NCI-H128 (cell line): Measurements from ENCODE around the gene CLPX.
"Not testable (repeated sequence)": the region's sequence is repeated elsewhere in the genome, so short reads cannot be mapped to it uniquely, and the experiment has no call there.

Experiments
- DNase-seq: peaks from one replicate; lab custom pipeline; 2025; ENCODE audit not compliant: unreplicated experiment; lab: John Stamatoyannopoulos, UW

The CLPX gene

DNA sequence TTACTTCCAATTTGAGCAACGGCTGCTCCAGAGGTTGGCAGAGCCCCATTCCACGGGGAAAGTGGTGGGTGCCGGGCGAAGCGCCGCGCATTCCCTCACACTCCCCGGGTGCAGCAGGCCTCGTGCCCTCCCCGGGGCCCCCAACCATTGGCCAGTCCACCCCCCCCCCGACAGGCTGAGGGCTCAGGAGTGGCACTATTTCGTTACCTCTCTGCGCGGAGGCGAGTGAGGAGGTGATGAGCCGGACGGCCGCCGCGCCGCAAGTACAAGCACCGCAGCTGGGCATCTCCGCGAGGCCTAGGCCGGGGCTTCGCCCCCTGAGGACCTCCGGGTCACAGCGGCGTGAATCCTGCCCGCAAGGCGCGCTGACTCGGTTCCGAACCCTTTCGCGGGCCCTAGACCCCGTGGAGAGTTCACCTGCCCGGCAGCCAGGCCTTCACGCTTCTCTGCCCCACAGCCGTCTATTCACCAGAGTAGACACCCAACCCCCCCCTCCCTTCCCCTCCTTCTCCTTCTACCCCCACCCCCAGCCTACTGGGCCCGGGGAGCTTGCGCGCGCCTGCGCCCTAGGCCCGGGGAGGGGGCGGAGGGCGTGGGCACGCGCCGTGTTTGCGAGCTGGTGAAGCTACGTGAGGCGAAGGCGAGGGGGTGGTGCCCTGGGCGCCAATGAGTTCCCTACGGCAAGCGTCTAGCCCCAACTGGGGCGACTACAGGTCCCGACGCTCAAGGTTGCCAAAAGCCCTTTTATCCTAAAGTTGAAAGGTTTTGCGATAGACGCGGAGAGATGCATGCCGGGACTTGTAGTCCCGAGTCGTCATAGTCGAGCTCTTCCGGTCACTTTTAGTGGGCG lies at the start of gene CLPX:
Gene CLPX (minus strand): TSS at position 475 of the 850 bp plus-strand sequence. CDS start 189 bp downstream, at position 286.
- peak; percentile 68 for DNase-seq

GRCh38 chr15:65233696-65234095 lies 48.6 kb upstream of the CLPX start:
- no peak for DNase-seq

DNA sequence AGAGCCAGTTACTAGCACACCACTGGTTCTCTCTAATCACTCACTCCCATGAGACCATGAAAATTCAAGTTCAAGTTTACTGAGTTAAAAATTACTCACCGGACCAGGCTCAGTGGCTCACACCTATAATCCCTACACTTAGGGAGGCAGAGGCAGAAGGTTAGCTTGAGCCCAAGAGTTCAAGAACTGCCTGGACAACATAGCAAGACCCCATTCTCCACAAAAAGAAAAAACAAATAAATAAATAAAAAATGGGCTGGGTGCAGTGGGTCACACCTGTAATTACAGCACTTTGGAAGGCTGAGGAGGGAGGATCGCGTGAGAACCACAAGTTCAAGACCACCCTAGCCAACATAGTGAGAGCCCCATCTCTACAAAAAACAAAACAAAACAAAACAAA lies 47.4 kb upstream of the CLPX start:
- DNase-seq: no peak

GRCh38 chr15:65231306-65231705 lies 46.2 kb upstream of the CLPX start:
- no peak for DNase-seq

DNA sequence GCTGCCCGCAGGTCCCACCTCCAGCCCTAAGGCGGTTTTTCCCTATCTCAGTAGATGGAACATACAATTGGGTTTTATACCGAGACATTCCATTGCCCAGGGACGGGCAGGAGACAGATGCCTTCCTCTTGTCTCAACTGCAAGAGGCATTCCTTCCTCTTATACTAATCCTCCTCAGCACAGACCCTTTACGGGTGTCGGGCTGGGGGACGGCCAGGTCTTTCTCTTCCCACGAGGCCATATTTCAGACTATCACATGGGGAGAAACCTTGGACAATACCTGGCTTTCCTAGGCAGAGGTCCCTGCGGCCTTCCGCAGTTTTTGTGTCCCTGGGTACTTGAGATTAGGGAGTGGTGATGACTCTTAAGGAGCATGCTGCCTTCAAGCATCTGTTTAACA lies 41.8 kb upstream of the CLPX start:
- not testable (repeated sequence) for DNase-seq

GRCh38 chr15:65226221-65226620 lies 41.1 kb upstream of the CLPX start:
- DNase-seq: no peak

DNA sequence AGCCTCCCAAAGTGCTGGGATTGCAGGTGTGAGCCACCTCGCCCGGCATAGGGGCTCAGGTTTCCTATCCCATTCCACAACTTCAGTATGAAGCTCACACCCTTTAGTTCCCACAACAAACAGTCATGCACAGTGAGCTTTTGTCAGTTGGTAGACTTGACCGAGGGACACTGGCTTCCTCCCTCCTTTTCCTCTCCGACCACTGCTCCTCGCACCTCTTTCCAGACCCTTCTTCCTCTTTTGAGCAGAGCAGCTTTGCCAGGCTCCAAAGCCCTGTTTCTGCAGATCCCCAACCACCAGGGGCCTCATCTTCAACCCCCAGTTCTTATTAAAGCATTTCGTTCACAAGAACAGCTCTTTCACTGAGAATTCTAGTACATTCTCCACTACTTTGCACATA lies 38.9 kb upstream of the CLPX start:
- DNase-seq: no peak

DNA sequence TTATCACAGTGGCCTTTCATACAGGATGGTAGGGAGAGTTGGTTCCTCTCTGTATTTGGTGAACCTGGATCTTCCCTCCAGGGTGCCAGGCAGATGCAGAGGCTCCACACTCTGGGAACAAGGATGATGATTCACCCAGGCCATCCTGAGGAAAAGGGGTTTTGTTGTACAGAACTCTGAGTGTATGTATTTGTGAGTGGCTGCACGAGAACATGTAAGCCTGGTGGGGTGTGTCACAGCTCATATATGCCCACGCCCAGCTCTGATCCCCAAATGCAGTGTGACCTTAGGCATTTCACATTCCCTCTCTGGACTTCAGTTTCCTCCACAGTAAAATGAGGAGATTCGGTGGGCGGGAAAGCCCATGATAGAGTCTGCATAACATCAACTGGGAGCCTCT lies 37.7 kb upstream of the CLPX start:
- DNase-seq: no peak

GRCh38 chr15:65221697-65222096 lies 36.6 kb upstream of the CLPX start:
- no peak for DNase-seq

GRCh38 chr15:65219137-65219536 lies 34.0 kb upstream of the CLPX start:
- DNase-seq: no peak

GRCh38 chr15:65217526-65218482 lies 32.7 kb upstream of the CLPX start:
- no peak for DNase-seq

- no peak for DNase-seq
Observed at GRCh38 chr15:65215496-65215895, 30.4 kb upstream of the CLPX start.

GRCh38 chr15:65214010-65214409 lies 28.9 kb upstream of the CLPX start:
- DNase-seq: no peak

DNA sequence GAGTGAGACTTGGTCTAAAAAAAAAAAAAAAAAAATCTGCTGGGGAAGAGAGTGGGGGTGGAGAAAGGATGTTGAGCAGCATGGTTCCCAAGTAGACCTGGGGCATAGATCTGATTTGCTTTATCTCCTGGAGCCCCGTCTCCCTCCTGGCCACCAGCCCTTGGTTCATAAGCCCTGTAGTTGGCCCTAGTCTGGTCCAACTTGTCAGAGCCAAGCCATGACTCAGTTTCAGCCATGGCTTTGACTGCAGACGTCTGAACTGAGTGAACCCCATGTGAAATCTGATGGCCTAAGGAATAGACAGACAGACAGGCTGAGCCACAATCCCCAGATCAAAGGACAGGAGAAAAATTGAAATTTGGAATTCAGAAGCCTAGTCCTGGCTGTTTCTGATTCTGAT lies 28.1 kb upstream of the CLPX start:
- no peak for DNase-seq

GRCh38 chr15:65212097-65212496 lies 27.0 kb upstream of the CLPX start:
- DNase-seq: no peak

DNA sequence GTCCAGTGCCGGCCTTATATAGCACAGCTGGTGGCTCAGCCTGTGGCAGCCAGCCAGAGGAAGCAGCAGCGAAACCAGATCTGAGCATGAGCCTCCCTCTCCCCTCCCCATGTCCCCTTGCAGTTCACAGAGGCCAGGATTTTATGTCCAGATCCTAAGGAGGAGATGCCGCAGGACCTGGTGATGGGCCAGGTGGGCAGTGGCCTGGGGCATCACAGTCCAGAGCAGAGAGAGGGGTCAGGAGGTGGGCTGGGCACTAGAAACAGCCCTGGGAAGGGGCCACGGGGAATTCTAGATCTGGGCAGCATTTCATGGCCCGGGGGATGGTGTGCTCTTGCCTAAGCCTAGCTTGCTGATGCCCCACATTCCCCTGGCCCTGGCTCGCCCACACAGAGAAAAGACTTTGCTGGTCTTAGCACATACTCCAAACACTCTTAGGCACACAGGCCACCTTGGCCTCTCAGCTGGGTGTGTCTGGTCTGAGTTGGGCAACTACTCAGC lies 26.4 kb upstream of the CLPX start:
- no peak for DNase-seq

DNA sequence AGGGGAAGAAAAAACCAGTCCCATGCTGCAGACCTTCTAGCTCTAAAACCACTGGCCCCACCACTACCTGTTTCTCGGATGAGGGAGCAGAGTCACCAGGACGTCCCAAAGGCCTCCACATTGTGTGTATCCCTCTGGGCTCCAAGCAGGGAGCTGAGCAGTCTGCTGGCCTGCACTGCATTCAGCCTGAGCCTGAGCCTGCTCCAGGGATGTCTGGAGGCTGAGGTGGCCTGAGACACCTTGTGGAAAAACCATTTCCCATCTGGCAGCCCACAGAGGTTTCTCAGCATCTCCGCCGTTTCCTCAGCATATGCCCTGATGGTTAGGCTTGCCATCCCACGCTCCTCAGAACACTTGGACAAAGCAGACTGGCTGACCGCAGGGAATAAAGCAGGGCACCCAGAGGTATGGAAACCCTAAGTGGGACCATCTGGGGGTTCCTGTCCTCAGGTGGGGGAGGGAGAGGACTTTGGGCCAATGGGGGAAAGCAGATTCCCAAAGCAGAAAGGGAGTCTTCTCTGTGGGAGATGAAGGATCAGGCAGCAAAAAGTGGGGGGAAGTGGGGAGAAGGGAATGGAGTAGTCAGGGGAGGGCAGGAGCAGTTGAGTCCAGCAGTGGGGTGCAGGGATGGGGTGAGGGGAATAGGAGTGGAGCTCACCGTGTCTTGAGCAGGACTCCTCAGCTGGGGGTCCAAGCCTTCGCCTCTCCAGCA lies 25.8 kb upstream of the CLPX start, which contains the start of gene CILP:
Gene CILP (minus strand): TSS at position 704 of the 712 bp plus-strand sequence. CDS start 1,718 bp downstream, outside the sequence.
- DNase-seq: no peak

DNA sequence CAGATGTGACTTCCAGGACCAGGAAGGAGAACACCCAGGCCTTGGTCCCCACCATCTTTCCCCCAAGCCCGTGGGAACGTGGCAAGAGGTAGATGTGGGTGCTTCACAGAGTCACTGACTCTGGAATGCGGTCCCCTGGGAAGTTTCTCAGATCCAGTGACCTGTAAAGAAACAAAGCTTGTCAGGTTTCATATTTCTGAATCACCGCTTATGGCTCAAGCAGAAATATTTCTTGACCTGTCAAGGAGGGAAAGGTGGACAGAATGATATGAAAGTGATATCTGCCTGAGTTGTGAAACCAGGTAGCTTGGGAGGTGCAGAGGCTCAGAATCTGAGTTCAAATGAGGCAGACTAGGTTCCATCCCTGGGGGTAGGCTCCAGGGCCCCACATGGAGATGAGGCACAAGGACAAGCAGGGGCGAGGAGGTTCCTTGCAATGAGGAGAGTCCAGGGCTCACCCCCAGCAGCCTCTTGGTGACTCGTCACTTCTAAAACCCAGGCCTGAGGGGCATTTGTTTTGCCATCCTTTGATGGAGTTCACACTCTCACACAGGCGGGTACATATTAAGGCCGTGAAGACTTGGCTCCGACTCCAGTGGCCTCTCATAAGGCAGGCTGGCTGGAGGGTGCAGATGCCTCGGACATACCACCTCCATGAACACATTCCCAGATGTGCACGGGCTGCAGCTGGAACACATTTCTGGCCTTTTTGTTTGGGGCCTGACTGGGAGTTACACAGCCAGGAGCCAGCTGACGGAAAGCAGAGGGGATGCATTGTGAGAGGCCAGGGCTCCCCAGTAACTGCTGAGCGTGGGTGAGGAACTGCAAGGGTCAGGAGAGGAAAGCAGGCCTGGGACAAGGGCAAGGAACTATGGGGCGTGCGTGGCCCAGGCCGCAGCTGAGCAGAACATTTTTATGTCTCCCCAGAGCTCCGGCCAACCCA lies 24.8 kb upstream of the CLPX start:
- DNase-seq: no peak

GRCh38 chr15:65208647-65209046 lies 23.5 kb upstream of the CLPX start:
- DNase-seq: no peak
